ENCODE results near the gene TRRAP.
A peak's percentile ranks its signal among the peaks of the same experiment; 100 is the strongest.
"Not testable (repeated sequence)": the region's sequence is repeated elsewhere in the genome, so short reads cannot be mapped to it uniquely, and the experiment has no call there.

The TRRAP gene

DNA sequence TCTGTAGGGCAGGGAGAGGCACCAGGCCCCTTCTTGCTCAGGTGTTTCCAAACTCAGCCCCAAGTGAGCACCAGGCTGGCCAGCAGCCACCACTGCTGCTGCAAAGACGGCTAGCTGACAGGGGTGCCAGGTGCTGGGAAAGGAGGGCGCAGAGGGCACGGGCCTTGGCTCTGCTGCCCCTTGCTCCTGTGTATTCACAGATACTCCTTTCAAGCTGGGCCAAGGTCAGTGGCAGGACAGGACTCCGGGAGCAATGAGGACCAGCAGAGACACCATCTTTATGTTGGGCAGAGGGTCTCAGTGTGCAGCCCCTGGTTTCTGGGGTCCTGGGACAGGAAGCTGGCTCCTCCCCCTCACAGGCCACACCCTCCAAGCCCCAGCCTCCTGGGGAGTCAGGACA lies 155.4 kb downstream of the TRRAP start:
- no peak for DNase-seq

DNA sequence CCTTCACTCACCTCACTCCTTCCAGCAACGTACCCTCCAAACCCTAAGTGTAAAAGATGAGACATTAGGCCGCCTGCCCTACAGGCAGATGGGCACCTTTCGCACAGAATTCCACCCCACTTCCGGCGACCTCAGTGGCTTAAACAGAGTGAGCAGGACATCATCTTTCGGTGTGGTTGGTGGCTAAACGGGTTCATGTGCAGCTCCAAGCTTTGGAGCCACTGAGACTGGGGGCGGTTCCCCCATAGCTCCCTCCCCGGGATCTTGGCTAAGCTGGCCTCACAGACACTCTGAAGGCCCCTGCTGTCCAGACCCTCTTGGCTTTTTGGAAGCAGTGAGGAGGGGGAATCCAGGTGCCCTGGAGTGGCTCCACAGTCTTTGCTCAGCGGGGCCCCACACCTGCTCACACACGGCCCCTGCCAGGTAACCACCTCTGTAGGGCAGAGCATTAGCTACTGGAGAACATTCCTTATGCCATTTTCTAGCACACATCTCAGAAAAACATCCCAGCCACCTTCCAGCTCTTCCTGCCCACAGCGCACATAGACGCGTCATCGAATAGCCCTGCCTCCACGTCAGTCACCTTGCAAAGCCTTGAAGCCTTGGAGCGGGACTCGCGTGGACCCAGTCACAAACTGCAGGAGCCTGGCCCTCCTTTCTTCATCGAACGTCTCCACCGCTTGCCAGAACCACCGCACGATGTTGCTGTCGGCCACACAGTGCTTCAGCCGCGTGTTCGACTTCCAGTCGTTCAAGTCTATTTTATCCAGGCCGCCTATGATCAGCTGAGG lies 156.8 kb downstream of the TRRAP start:
- DNase-seq = no peak

DNA sequence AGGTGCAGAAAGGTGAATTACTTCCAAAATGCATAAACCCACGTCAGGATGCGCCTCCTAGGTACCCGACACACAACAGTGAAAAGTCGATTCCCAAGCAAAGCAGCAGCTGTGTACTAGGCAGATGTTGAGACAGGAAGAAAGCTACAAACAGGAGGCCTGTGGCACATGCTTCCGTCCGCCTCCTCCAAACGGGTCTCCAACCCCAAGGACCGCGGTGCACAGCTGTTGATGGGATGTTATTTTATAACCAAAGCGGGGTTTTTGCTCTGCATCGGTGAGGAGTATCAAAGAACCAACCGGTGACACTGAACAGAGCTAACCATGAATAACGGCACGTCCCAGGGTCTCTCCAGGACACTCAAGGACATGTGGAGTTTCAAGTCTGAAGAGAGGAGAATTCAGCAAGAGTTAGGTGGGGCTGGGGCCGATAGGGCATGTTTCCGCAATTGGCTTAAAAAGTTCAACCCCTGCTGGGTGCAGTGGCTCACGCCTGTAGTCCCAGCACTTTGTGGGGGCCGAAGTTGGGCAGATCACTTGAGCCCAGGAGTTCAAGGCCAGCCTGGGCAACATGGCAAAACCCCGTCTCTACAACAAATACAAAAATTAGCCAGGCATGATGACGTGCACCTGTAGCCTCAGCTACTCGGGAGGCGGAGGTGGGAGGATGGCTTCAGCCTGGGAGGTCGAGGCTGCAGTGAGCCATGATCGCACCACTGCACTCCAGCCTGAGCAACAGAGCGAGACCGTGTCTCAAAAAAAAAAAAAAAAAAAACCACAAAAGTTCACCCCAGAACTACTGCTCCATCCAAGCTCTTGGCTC lies 157.6 kb downstream of the TRRAP start:
- no peak for DNase-seq

DNA sequence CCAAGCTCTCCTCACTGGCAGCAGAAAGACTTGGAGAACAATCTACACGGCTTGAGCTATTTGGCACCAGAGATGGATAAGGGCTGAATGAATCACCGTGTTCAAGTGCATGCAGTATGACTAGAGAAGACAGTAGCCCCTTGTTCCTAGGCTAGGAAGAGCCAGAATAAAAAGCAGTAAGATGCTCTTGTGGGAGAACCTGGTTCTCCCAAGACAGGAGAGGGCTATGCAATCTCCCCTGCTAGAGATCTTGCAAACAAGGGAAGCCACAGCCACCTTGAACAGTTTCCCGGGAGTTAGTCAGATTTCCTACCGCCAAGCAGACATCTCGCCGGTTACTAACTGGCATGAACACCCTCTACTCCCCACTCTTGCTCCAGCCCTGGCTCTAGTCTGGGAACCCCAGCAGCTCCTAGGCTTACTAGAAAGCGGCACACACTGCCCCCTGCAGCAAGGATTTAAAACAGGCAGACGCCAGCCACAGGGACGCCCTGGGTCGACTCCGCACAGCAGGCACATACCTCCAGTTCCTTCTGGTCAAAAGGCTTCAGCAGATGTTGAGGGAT lies 158.3 kb downstream of the TRRAP start:
- no peak for DNase-seq

DNA sequence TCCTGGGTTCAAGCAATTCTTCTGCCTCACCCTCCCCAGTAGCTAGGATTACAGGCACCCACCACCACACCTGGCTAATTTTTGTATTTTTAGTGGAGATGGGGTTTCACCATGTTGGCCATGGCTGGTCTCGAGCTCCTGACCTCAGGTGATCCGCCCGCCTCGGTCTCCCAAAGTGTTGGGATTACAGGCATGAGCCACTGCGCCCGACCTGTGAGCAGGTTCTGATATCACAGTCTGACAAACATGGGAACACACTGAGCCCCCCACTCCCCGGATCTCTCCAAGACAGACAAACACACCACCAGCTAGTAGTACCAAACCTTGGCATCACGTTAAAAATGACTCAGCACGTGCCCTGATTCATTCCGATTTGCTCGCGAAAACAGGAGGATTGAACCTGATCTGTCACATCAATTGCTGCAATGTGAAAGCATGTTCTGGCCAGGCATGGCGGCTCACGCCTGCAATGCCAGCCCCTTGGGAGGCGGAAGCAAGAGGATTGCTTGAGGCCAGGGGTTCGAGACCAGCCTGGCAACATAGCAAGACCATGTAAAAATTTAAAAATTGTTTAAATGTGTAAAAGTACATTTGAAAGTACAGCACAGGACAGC lies 159.1 kb downstream of the TRRAP start:
- no peak for DNase-seq

DNA sequence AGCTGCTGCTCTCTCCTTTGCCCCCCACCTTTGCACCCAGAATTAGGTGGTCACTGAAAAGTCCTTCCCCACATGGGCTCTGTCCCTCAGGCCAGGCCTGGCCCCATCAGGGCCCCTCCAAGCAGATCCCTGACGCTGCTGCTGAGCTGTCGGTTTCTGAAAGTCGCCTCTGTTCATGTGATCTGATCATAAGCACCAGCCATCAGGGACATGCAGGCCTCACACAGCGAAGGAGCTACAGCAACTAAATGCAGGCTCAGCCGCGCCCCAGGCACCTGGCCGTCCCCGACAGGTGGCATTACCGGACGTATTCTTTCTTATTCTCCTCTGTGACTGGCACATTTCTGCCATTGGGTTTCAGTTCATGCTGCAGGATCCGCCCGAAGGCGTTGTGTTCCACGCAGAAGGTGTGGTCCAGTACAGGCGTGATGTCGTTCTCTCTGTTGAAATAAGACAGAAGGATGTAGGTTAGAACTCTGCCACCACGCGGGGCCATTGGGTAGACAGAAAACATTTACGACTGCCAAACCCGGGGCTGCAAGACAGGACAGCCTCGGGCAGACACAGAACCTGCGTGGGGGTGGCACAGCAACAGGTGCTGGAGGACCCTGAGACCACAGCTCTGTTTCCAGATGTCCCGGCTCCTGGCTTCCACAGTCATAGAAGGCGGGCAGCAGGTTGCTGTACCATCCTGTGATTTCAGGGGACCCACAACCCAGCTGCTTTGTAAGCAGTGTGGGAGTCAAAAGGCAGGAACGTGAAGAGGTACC lies 159.9 kb downstream of the TRRAP start:
- DNase-seq = no peak

DNA sequence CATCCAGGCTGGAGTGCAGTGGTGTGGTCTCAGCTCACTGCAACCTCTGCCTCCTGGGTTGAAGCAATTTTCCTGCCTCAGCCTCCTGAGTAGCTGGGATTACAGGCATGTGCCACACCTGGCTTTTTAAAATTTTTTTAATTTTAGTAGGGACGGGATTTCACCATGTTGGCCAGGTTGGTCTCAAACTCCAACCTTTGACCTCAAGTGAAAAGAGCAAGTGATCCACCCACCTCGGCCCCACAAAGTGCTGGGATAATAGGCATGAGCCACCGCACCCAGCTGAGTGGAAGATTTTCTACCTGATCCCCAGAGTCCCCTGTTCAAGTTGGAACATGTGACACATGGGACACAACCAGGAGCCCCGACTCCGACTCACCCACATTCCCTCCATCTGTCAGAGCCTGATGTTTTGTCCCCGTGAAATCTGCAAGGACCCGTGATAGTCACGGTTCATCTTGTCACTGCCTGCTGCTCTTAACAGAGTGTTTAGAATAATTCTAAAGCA lies 161.1 kb downstream of the TRRAP start:
- DNase-seq = no peak

DNA sequence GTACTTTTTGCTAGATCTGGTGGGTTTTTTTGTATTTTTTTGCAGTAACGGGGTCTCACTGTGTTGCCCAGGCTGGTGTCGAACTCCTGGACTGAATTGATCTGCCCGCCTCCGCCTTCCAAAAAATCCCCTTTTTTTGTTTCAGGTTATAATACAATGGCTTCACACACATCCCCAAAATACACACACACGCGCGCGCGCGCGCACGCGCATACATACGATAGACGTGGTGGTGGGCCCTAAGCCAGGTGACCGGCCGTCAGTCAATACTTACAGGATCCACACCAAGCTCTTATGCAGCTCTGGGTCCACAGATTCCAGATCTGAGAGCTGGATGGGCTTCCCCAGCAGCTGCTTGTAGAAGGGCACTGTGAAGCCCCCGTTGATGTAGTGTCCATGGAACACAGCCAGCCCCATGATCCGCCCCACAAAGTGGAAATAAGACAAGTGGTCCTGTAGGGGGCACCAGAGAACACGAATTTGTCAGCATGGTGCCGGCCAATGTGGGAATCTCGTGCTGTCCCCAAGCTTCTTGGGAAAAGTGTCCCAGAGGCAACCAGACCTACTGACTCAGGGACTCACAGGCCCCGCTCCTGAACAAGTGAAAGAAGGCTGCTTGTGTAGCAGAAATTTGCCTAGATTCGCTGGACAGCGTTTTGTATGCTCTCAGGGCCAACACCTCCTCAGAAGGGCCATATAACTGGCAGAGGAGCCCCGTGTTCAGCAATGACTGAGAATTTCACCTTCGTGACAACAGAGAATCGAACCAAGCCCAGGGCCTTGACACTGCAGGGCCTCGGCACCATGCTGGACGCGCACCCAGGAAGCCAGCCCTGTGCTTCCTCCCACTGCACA lies 162.0 kb downstream of the TRRAP start:
- peak; percentile 72 for DNase-seq

DNA sequence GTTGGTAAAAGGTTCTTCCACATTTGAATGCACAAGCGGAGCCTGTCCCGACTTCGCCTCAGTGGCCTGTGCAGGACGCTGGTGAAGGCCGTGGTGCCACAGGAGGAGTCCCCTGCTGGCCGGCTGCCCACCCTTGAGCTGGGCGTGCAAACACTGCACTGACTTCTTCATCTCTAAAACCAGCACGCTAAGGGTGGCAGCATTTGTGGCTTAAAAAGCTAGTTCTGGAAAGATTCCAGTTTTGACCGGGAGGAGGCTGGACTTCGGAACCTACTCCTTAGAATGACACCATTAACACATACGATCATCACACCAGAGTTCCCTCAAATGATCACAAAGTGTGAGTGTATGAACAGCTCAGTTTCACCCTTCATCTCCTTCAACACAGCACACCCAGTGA lies 163.2 kb downstream of the TRRAP start:
- DNase-seq = no peak

DNA sequence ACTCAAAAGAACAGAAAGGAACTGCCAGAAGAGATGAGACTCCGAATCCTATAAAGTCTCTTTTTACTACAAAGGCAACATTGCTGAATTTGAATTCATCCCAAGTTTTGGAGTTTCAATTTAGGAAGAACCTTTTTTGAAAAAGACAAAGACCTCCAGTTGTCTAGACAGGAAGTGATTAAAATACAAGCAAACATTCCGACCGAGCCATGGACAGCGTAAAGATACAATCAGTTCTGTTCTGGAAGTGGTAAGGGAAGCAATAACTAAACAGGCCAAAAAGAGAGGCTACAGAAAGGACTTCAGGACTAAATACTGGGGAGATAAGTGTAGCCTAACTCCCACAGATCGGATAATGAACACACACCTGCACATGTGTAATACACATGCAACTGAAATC lies 164.6 kb downstream of the TRRAP start:
- no peak for DNase-seq

DNA sequence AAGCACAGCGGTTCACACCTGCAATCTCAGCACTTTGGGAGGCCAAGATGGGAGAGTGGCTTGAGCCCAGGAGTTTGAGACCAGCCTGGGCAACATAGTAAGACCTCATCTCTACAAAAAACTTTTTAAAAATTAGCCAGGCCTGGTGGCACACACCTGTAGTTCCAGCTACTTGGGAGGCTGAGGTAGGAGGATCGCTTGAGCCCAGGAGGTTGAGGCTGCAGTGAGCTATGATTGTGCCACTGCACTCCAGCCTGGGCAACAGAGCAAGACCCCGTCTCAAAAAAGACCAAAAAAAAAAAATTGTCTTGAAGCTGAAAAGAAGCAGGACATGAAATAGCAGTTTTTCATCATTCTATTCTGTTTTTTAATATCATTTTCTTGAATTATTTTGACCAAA lies 166.5 kb downstream of the TRRAP start:
- DNase-seq = not testable (repeated sequence)

DNA sequence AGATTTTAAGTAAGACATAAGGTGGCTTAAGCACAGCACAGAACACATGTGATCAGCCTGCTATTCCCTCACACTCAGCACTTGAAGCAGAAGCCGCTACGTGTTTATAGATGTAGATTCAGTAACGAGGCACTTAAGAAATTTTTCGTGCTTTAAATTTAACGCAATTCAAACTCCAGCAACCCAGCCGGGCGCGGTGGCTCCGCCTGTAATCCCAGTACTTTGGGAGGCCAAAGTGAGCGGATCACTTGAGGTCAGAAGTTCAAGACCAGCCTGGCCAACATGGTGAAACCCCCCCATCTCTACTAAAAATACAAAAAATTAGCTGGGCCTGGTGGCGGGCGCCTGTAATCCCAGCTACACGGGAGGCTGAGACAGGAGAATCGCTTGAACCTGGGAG lies 167.9 kb downstream of the TRRAP start:
- DNase-seq = not testable (repeated sequence)

DNA sequence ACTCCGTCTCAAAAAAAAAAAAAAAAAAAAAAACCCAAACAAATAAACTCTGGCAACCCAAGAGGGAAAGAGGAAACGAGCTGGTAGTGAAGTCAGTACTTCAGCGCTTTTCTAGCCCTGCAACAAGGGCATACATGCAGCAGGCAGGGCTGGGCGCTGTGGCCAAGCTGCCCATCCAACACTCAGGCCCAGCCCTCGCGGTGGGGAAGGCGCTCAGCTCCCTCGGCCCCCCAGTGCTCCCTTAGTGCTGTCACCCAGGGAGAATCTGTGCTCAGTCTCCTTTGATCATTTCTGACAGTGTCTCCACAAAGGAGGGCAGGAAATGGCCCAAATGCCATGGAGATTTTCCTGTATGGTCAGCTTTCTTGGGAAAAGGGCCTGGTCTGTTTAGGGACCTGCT lies 168.4 kb downstream of the TRRAP start:
- no peak for DNase-seq

DNA sequence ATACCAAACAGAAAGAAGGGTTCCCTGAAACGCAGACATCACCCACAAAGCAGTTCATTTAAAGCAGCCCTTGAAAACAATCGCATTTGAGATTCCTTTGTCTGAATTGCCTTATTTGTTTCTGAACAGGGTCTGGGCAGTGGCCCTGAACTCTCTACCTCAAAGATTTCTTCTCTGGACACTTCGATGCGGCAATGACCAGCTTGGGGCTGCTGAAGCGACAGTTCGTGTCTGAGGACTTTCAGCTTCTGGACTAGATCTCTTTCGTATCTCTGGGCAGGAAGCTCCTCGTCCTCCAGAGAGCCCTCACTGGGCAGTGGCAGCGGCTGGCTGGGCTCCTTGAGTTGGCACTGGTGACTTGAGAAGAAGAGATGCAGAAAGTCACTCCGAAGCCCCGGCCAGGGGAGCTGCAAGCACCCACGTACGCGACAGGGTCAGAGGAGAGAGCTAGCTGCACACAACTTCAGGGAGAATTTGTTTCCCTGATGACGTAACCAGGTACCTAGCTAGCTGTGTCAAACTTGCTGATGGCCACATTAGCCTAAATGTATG lies 169.3 kb downstream of the TRRAP start:
- no peak for DNase-seq

DNA sequence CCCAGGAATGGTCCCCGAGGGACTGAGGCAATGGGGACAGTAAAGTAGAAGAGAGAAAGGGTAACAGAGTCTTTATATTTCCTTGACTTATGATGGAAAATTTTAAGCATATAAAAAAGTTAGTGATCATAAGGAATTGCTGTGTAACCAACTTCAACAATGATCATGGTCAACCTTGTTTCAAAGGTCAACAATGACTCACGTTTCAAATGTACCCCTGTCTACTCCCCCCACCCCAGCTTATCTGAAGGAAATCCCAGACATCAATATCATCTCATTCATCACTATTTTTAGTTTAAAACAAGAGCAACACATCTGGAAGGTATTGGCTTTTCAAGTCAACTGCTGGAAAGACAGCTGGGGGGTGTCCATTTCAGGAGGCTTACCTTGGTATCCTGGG lies 172.6 kb downstream of the TRRAP start:
- DNase-seq = no peak

DNA sequence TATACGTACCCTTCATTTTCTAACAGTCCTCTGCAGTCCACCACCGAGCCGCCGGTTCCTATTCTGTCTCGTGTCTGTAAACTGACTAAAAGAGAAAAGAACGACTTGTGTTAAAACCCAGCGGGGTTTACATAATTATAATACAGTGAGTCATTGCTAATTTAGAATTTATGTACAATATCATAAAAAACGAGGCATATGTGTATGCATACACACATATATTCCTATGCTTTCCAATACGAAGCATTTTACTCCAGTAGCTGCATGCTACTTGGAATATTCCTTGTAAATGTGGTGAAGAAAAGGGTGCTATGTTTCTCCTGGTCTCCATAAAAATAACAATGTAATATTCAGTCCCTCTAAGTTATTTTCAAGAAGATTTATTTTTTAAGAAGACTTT lies 176.4 kb downstream of the TRRAP start:
- no peak for DNase-seq

DNA sequence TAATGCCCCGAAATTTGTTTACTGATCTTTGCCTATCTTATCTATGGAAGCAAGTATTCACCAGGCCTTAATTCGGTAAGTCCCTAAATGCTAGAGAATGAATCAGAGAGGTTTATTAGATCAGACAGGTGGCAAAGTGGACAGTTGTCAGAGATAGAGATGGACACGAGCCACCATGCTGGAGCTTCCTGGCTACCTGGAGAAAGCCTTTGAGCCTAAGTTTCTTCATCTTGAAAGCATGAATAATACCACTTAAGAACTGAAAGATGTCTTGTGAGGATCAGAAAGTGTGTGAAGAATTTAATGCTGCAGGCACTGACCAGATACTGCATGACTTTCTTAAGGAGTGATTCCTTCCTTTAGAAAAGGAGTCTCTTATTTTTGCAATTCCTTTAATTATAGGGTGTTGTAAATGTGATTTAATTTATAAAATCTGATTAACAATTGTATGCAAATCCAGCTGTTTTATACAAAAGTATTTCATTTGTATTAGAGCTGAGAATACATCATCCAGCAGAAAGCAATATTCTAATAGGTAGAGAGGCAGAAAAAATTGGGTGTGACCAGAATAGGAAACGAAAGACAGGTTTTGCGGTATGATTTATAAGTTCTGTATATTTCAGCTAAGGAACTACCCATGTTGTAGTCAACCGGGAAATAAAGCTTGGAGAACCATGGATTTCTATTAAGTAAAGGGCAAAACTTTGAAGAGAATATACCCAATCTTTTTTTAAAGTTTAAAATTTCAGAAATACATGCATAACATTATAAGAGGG lies 182.9 kb downstream of the TRRAP start:
- DNase-seq = no peak
